Measurements from ENCODE around the gene SELENOP. TPM values are rescaled to one million over a fixed set of nuclear protein-coding genes. Genes with fewer than 3 reads are reported as not detected.

SELENOP gene
- total and polyA plus RNA-seq, 2 of the 13 experiments (the other 11 are each of a cell fraction or from before 2014, with no cell fraction given) = 1,895 to 2,083 TPM

DNA sequence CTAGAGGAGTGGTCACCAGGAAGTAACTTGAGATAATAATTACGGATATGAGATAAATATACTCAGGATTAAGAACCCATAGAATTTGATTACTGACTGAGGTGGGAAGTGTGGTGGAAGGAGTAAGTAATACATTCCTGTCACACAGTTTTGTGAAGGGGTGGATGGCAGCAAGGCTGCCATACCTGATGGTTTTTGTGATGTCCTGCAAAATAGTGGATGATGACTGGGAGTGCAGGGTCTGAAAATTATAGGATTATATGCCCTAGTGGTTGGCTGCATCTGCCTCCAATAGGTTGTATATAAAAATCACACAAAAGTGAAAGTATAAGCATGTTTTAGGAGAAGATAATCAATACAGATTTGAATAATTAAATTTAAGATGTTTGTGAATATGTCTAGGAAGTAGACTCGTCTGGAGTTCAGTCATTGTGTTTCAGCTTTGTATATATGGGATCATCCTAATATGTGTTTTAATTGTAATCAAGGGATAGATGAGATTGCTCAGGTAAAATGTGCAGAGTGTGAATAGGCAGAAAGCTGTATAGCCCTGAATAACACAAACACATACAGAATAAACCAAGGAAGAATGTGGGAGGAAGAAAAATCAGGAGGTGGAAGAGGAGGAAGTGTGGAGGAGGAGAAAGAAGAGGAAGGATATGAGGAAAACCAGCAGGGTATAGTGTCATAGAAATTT is 5.5 kb downstream of the SELENOP start:
- no peak overlapping the region for H3K9ac ChIP-seq (ENCODE audit: insufficient read depth, low read depth, low read length)
- H3K36me3 ChIP-seq (replicated peaks in 1 of 2; ENCODE audit: control insufficient read depth in 1 of 2, insufficient read depth in 2 of 2, low read length in 2 of 2) = peaks cover 5 to 70% of the 10 kb centered on the region in 2 experiments
- H2AFZ ChIP-seq (ENCODE audit: low read length) = no peak overlapping the region
- ATAC-seq (no peak), FAIRE-seq (no peak), DNase-seq (ENCODE audit: low spot score) (no peak)
- no peaks in the 10 kb centered on the region for H3K9me3 ChIP-seq (ENCODE audit: low read length)
- H3K4me1 ChIP-seq (ENCODE audit: insufficient read depth, low read length) = peaks cover 30% of the 10 kb centered on the region
- WGBS (ENCODE audit: low lambda C conversion rate) = 78% methylated on average over 2 of the region's 2 CpGs
- peaks cover 100% of the 10 kb centered on the region for H4K20me1 ChIP-seq (ENCODE audit: insufficient read depth, low read length)
- intact Hi-C loops (cut with micrococcal nuclease; ENCODE audit: unreplicated experiment) (no loop called here), in situ Hi-C loops (cut with HindIII; ENCODE audit: extremely low pct_ligation_motif_present, low pct_unique_long_range_greater_than_20kb) (loop anchor here (10.0 to 25.0 kb wide), 2 partner anchors 79 to 206 kb away; no protein-coding TSS in a partner anchor)
- no TSS peak for BruUV-seq (replicated peaks)
- peaks cover 0 to 2% of the 10 kb centered on the region in 2 experiments; a peak in 1 of 5 replicates for H3K27me3 ChIP-seq (ENCODE audit: control insufficient read depth in 1 of 2, insufficient read depth in 2 of 2, low read length in 2 of 2)
- peak overlapping the region in 1 of 3 experiments; percentile 9; a peak in 1 of 6 replicates for H3K4me3 ChIP-seq (replicated peaks in 1 of 3; ENCODE audit: insufficient read depth in 1 of 3, low read depth in 2 of 3, low read length in 3 of 3)
- peak overlapping the region; percentile 96 for H3K27ac ChIP-seq (ENCODE audit: extremely low read length, insufficient read depth, low read length)
- ChIA-PET CTCF (ENCODE audit: low intra/inter-chr PET ratio, low total read pairs) (no interaction called here), POLR2A (no interaction called here)
- H3K4me2 ChIP-seq (ENCODE audit: low read depth, low read length) = peak overlapping the region; percentile 80
- H3K79me2 ChIP-seq (ENCODE audit: insufficient read depth, low read length) = peaks cover 53% of the 10 kb centered on the region
- TF ChIP-seq PAF1 (CRISPR knock-in tag; IDR thresholded peaks at IDR 0.05) (peak; percentile 48; the same call in 1 of the 2 replicates), ZFP82 (CRISPR knock-in tag; IDR thresholded peaks at IDR 0.05; ENCODE audit: borderline replicate concordance) (no peak), SIN3A (IDR thresholded peaks at IDR 0.05; ENCODE audit: borderline replicate concordance, low read depth, low read length) (no peak), KMT2B (CRISPR knock-in tag; IDR thresholded peaks at IDR 0.05) (0 out of 2 replicates have a peak, but pooled peaks have one; percentile 24), KAT2B (IDR thresholded peaks at IDR 0.05; ENCODE audit: borderline replicate concordance, low read depth, low read length) (no peak), ETV5 (CRISPR knock-in tag; IDR thresholded peaks at IDR 0.05; ENCODE audit: borderline replicate concordance) (no peak), MBD4 (IDR thresholded peaks at IDR 0.05; ENCODE audit: borderline replicate concordance, low read length) (peak; percentile 20; the same call in 1 of the 2 replicates), POLR2G (IDR thresholded peaks at IDR 0.05; ENCODE audit: low read depth, low read length) (peak; percentile 57), POLR2AphosphoS5 (IDR thresholded peaks at IDR 0.05; ENCODE audit: low read depth, low read length) (peak; percentile 59; the same call in 1 of the 2 replicates), ZNF766 (CRISPR knock-in tag; IDR thresholded peaks at IDR 0.05; ENCODE audit: borderline replicate concordance) (no peak), HNRNPL (IDR thresholded peaks at IDR 0.05; ENCODE audit: low read depth, low read length) (peak; percentile 55; the same call in 1 of the 2 replicates), FOXM1 (CRISPR knock-in tag; IDR thresholded peaks at IDR 0.05) (no peak), ZNF510 (CRISPR knock-in tag; IDR thresholded peaks at IDR 0.05; ENCODE audit: low read depth) (0 out of 2 replicates have a peak, but pooled peaks have one; percentile 43), RBM22 (optimal IDR thresholded peaks at IDR 0.05; ENCODE audit: low read length) (peak; percentile 91), PHF5A (CRISPR knock-in tag; IDR thresholded peaks at IDR 0.05; ENCODE audit: low read depth, unreplicated experiment) (peak; percentile 44), POLR2A (IDR thresholded peaks at IDR 0.05; ENCODE audit: insufficient read depth in 1 of 2, low read depth in 2 of 2, low read length in 2 of 2) (peak in 1 of 2 experiments; percentile 42; a peak in 3 of 4 replicates), AGO2 (optimal IDR thresholded peaks at IDR 0.05; ENCODE audit: low read depth, low read length) (peak; percentile 72), ZC3H4 (CRISPR knock-in tag; IDR thresholded peaks at IDR 0.05; ENCODE audit: borderline replicate concordance) (0 out of 2 replicates have a peak, but pooled peaks have one; percentile 41)
- TF ChIP-seq, protein P1, sequence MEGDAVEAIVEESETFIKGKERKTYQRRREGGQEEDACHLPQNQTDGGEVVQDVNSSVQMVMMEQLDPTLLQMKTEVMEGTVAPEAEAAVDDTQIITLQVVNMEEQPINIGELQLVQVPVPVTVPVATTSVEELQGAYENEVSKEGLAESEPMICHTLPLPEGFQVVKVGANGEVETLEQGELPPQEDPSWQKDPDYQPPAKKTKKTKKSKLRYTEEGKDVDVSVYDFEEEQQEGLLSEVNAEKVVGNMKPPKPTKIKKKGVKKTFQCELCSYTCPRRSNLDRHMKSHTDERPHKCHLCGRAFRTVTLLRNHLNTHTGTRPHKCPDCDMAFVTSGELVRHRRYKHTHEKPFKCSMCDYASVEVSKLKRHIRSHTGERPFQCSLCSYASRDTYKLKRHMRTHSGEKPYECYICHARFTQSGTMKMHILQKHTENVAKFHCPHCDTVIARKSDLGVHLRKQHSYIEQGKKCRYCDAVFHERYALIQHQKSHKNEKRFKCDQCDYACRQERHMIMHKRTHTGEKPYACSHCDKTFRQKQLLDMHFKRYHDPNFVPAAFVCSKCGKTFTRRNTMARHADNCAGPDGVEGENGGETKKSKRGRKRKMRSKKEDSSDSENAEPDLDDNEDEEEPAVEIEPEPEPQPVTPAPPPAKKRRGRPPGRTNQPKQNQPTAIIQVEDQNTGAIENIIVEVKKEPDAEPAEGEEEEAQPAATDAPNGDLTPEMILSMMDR (CRISPR knock-in tag; IDR thresholded peaks at IDR 0.05) = no peak
